H1 (cell line): ENCODE data around the gene PCNX4. TPM values are rescaled to one million over a fixed set of nuclear protein-coding genes. Genes with fewer than 3 reads are reported as not detected.

Source experiments
- CTCF ChIA-PET: fragments of 300-600 bp; sonication (Branson Sonifier 250); formaldehyde crosslinking; loops from one replicate; lab custom pipeline; 2021; ENCODE audit not compliant: partially characterized antibody; lab: Charles Lee
- POLR2A ChIA-PET: fragments of 300-600 bp; sonication (Branson Sonifier 250); formaldehyde crosslinking; loops from one replicate; lab custom pipeline; 2021; ENCODE audit warnings: inconsistent platforms; ENCODE audit not compliant: partially characterized antibody; lab: Charles Lee
- DNase-seq, 2 experiments: peaks; one replicate each; pipeline versions ENCODE4 v3.0.0 to v3.0.0-alpha.2; 2010 to 2022; ENCODE audit warnings: low spot score in 2 of 2, low read depth in 1 of 2, mixed read lengths in 1 of 2
- FAIRE-seq: peaks from 2 replicates; lab custom pipeline; 2011; peaks lifted over from hg19 to GRCh38; lab: Jason Lieb, UNC
- H2AFZ ChIP-seq: 2 replicates; pipeline ENCODE4 v1.8.1; 2012; ENCODE audit warnings: low read length, inconsistent platforms
- H2AK5ac ChIP-seq: 2 replicates; pipeline ENCODE4 v1.6.1; 2013; ENCODE audit warnings: low read depth, low read length
- H2BK120ac ChIP-seq: replicated peaks from 2 replicates; pipeline ENCODE3; 2013; ENCODE audit warnings: low read depth, low read length, inconsistent platforms
- H2BK12ac ChIP-seq: 2 replicates; pipeline ENCODE4 v1.6.1; 2013; ENCODE audit warnings: low read depth, low read length
- H2BK15ac ChIP-seq: 2 replicates; pipeline ENCODE4 v1.6.1; 2013; ENCODE audit warnings: low read length
- H2BK20ac ChIP-seq: 2 replicates; pipeline ENCODE4 v1.6.1; 2013; ENCODE audit warnings: low read length
- H2BK5ac ChIP-seq: 2 replicates; pipeline ENCODE4 v1.6.1; 2013; ENCODE audit warnings: low read depth, low read length
- H3K14ac ChIP-seq: 2 replicates; pipeline ENCODE4 v1.6.1; 2013; ENCODE audit warnings: inconsistent platforms; ENCODE audit not compliant: insufficient read length
- H3K18ac ChIP-seq: 2 replicates; pipeline ENCODE4 v1.6.1; 2013; ENCODE audit warnings: low read length; ENCODE audit errors: extremely low read depth
- H3K23ac ChIP-seq: 2 replicates; pipeline ENCODE4 v1.6.1; 2013; ENCODE audit warnings: inconsistent platforms; ENCODE audit not compliant: insufficient read length
- H3K23me2 ChIP-seq: 2 replicates; pipeline ENCODE4 v1.6.1; 2013; ENCODE audit warnings: low read depth, low read length
- H3K27ac ChIP-seq: 2 replicates; pipeline ENCODE4 v1.6.1; 2011; ENCODE audit warnings: low read depth, low read length, inconsistent platforms
- H3K27me3 ChIP-seq, 4 experiments: replicated peaks in 1 of 4; 1 replicate in 1 of 4; 2 replicates in 3 of 4; pipeline versions ENCODE4 v1.6.1 to v1.8.1; 2011 to 2013; ENCODE audit warnings: low read length in 3 of 4, mild to moderate bottlenecking in 3 of 4, inconsistent platforms in 2 of 4, mixed read lengths in 2 of 4, moderate library complexity in 1 of 4; ENCODE audit not compliant: control insufficient read depth in 3 of 4, insufficient read depth in 3 of 4; ENCODE audit errors: extremely low read depth in 1 of 4
- H3K36me3 ChIP-seq, 4 experiments: 2 replicates each; pipeline versions ENCODE4 v1.6.1 to v1.8.1; 2011 to 2013; ENCODE audit warnings: mild to moderate bottlenecking in 4 of 4, low read length in 3 of 4, moderate library complexity in 2 of 4, control low read depth in 1 of 4, inconsistent platforms in 1 of 4; ENCODE audit not compliant: insufficient read depth in 4 of 4, control insufficient read depth in 2 of 4
- H3K4ac ChIP-seq: replicated peaks from 2 replicates; pipeline ENCODE3; 2013; ENCODE audit warnings: low read length, low read depth, mixed read lengths, inconsistent platforms; ENCODE audit not compliant: insufficient read length
- H3K4me1 ChIP-seq, 4 experiments: replicated peaks in 1 of 4; 1 replicate in 1 of 4; 2 replicates in 3 of 4; pipeline versions ENCODE4 v1.6.1 to v1.8.1; 2011 to 2013; ENCODE audit warnings: low read length in 3 of 4, inconsistent platforms in 2 of 4, mixed read lengths in 1 of 4; ENCODE audit not compliant: insufficient read depth in 4 of 4, control insufficient read depth in 3 of 4
- H3K4me2 ChIP-seq, 2 experiments: 2 replicates each; pipeline versions ENCODE4 v1.6.1 to v1.8.1; 2011 to 2013; ENCODE audit warnings: low read depth in 2 of 2, low read length in 2 of 2, control low read depth in 1 of 2, inconsistent platforms in 1 of 2, mild to moderate bottlenecking in 1 of 2; ENCODE audit not compliant: insufficient read depth in 1 of 2
- H3K4me3 ChIP-seq, 4 experiments: fragments of 200-600, 300-600 bp in 1 of 4; sonication (generic), shearing (Covaris generic), sonication (Bioruptor Twin) in 1 of 4; 2 replicates each; pipeline versions ENCODE4 v1.5.1 to v1.8.1; 2011 to 2016; ENCODE audit warnings: low read length in 4 of 4, low read depth in 3 of 4, control low read depth in 2 of 4, inconsistent platforms in 2 of 4, mild to moderate bottlenecking in 2 of 4, mixed read lengths in 1 of 4, moderate library complexity in 1 of 4; ENCODE audit not compliant: insufficient read depth in 2 of 4; ENCODE audit errors: extremely low read depth in 1 of 4
- H3K56ac ChIP-seq: replicated peaks from 2 replicates; pipeline ENCODE3; 2013; ENCODE audit warnings: low read depth, mild to moderate bottlenecking, mixed read lengths, low read length, inconsistent platforms; ENCODE audit not compliant: insufficient read length
- H3K79me1 ChIP-seq: 2 replicates; pipeline ENCODE4 v1.6.1; 2013; ENCODE audit warnings: low read depth, low read length, control low read depth
- H3K79me2 ChIP-seq, 2 experiments: 2 replicates each; pipeline versions ENCODE4 v1.6.1 to v1.8.1; 2012 to 2013; ENCODE audit warnings: low read length in 2 of 2, mild to moderate bottlenecking in 2 of 2, inconsistent platforms in 1 of 2; ENCODE audit not compliant: insufficient read depth in 2 of 2, control insufficient read depth in 1 of 2
- H3K9ac ChIP-seq, 4 experiments: replicated peaks in 1 of 4; 1 replicate in 1 of 4; 2 replicates in 3 of 4; pipeline versions ENCODE4 v1.6.1 to v1.8.1; 2011 to 2013; ENCODE audit warnings: low read depth in 3 of 4, low read length in 3 of 4, control low read depth in 2 of 4, mild to moderate bottlenecking in 2 of 4, moderate library complexity in 2 of 4, inconsistent platforms in 1 of 4; ENCODE audit errors: extremely low read depth in 1 of 4
- H3K9me3 ChIP-seq, 2 experiments: 2 replicates each; pipeline versions ENCODE4 v1.6.1 to v1.8.1; 2012 to 2013; ENCODE audit warnings: mild to moderate bottlenecking in 2 of 2, moderate library complexity in 2 of 2, control low read depth in 1 of 2, inconsistent platforms in 1 of 2, low read depth in 1 of 2, low read length in 1 of 2, mixed read lengths in 1 of 2; ENCODE audit not compliant: insufficient read depth in 2 of 2
- H4K20me1 ChIP-seq, 2 experiments: replicated peaks in 1 of 2; 2 replicates each; pipeline versions ENCODE3 to v1.8.1; 2011 to 2013; ENCODE audit warnings: inconsistent platforms in 2 of 2, low read length in 2 of 2, mild to moderate bottlenecking in 1 of 2; ENCODE audit not compliant: insufficient read depth in 2 of 2, control insufficient read depth in 1 of 2
- H4K5ac ChIP-seq: 2 replicates; pipeline ENCODE4 v1.6.1; 2013; ENCODE audit warnings: low read length, low read depth, mixed read lengths, inconsistent platforms; ENCODE audit not compliant: insufficient read length
- H4K8ac ChIP-seq: 2 replicates; pipeline ENCODE4 v1.8.0; 2013; ENCODE audit warnings: mild to moderate bottlenecking, moderate library complexity, low read length, inconsistent platforms; ENCODE audit not compliant: insufficient read depth; ENCODE audit errors: extremely low read depth
- H4K91ac ChIP-seq: replicated peaks from 2 replicates; pipeline ENCODE3; 2013; ENCODE audit warnings: low read length, mixed read lengths, inconsistent platforms; ENCODE audit not compliant: insufficient read length
- CHD2 ChIP-seq: IDR thresholded peaks from 2 replicates; pipeline ENCODE4 v1.6.1; 2012; ENCODE audit warnings: low read length, improper control_type of control experiment
- MAFK ChIP-seq: IDR thresholded peaks from 2 replicates; pipeline ENCODE4 v1.6.1; 2012; ENCODE audit warnings: low read depth, mild to moderate bottlenecking, improper control_type of control experiment, low read length
- SIRT6 ChIP-seq: IDR thresholded peaks from one replicate; pipeline ENCODE4 v1.7.1; 2012; ENCODE audit warnings: low read length, inconsistent platforms
- TAF7 ChIP-seq: optimal IDR thresholded peaks from 2 replicates; pipeline ENCODE3; 2011; ENCODE audit warnings: low read depth, mild to moderate bottlenecking, inconsistent platforms, low read length, moderate library complexity, borderline replicate concordance
- WGBS, 2 experiments: shearing (Covaris generic) in 1 of 2; methylation state at CpG; one replicate each; pipeline versions ENCODE4 v1.1.6 to v1.1.7; 2013 to 2015; ENCODE audit warnings: low lambda C conversion rate in 2 of 2, mixed read lengths in 2 of 2, inconsistent platforms in 1 of 2, low coverage in 1 of 2, missing lambda C conversion rate in 1 of 2; ENCODE audit not compliant: insufficient replicate concordance in 2 of 2, insufficient coverage in 1 of 2, insufficient read length in 1 of 2; ENCODE audit errors: extremely low coverage in 1 of 2, missing lambda C conversion rate in 1 of 2; 5-methylcytosine and 5-hydroxymethylcytosine counted together
- polyA plus RNA-seq, 7 experiments: library from polyadenylated mRNA; depleted of rRNA in 3 of 7; stranded (reverse) in 5 of 7; unstranded in 2 of 7; fragments of >200 nt in 5 of 7; fragments of 200-250 nt in 2 of 7; gene quantifications; 1 replicate in 5 of 7; 2 replicates in 1 of 7; 4 replicates in 1 of 7; pipeline versions ENCODE4 v1.2.1 to v1.2.3, GENCODE V29; 2011 to 2013; ENCODE audit warnings: missing spikeins in 2 of 7, mixed read lengths in 2 of 7
- total RNA-seq: library from RNA; stranded (reverse); fragmentation: NEBNext Ultra II Directional; extraction: Animal tissue kit (Norgen Biotek cat#: 25700); gene quantifications from 2 replicates; pipeline ENCODE4 v1.2.1, GENCODE V29; 2021
- TF ChIP-seq, protein P1 (sequence below): IDR thresholded peaks from 2 replicates; pipeline ENCODE4 v1.6.1; 2012; ENCODE audit warnings: inconsistent platforms

Gene PCNX4
- total and polyA plus RNA-seq, 2 of the 8 experiments (the other 6 are each of a cell fraction or from before 2014, with no cell fraction given): 28.4 to 35.5 TPM

DNA sequence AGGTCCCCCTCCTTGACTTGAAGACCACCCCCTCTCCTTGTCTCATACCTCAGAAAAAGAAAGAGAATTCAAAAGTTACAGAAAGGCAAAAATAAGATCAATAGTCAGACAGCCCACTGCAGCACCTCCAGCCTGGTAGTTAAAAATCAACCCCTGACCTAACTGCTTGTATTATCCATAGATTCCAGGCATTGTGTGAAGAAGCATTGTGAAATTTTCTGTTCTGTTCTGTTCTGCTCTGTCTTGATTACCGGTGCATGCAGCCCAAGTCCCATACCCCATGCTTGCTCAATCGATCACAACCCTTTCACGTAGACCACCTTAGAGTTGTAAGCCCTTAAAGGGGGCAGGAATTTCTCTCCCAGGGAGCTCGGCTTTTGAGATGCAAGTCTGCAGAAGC is 79.2 kb downstream of the PCNX4 start:
- H3K9ac ChIP-seq: no peak overlapping the region
- no peak overlapping the region for H2BK15ac ChIP-seq
- H3K79me2 ChIP-seq: no peaks in the 10 kb centered on the region
- H3K18ac ChIP-seq: no peak overlapping the region
- H3K56ac ChIP-seq: no peak overlapping the region
- no peak overlapping the region for H3K14ac ChIP-seq
- no peaks in the 10 kb centered on the region for H3K79me1 ChIP-seq
- no peak overlapping the region for H2AFZ ChIP-seq
- H2AK5ac ChIP-seq: no peak overlapping the region
- no peak overlapping the region for H3K4me3 ChIP-seq
- no peaks in the 10 kb centered on the region for H3K27me3 ChIP-seq
- H3K36me3 ChIP-seq: no peaks in the 10 kb centered on the region
- no peak overlapping the region for H2BK20ac ChIP-seq
- no peak overlapping the region for H4K91ac ChIP-seq
- WGBS, 2 experiments: 87% methylated on average over 4 of the region's 4 CpGs; no CpG with 5 or more reads in 1 of the 2 experiments
- TF ChIP-seq TAF7 (no peak), CHD2 (no peak), MAFK (no peak), SIRT6 (no peak)
- TF ChIP-seq, protein P1, sequence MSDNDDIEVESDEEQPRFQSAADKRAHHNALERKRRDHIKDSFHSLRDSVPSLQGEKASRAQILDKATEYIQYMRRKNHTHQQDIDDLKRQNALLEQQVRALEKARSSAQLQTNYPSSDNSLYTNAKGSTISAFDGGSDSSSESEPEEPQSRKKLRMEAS: no peak
- DNase-seq (no peak), FAIRE-seq (no peak)
- H3K9me3 ChIP-seq: 0 out of 4 replicates have a peak, but pooled peaks cover 0 to 3% of the 10 kb centered on the region in 2 experiments
- no peak overlapping the region for H3K27ac ChIP-seq
- H4K20me1 ChIP-seq: no peaks in the 10 kb centered on the region
- no peak overlapping the region for H2BK5ac ChIP-seq
- no peak overlapping the region for H2BK12ac ChIP-seq
- H3K4ac ChIP-seq: no peak overlapping the region
- no peak overlapping the region for H4K8ac ChIP-seq
- no peak overlapping the region for H3K4me2 ChIP-seq
- no peak overlapping the region for H4K5ac ChIP-seq
- H3K23ac ChIP-seq: no peak overlapping the region
- CTCF ChIA-PET: interaction anchor here (0.8 to 2.1 kb wide), 6 partner anchors 10 to 206 kb away, joined by 3 to 7 read pairs (median 4); no protein-coding TSS in a partner anchor
- H3K23me2 ChIP-seq: no peaks in the 10 kb centered on the region
- H3K4me1 ChIP-seq: no peaks in the 10 kb centered on the region
- no peak overlapping the region for H2BK120ac ChIP-seq
- POLR2A ChIA-PET: no interaction called here
